ENCODE measurements around the gene PCNX2. TPM values are rescaled to one million over a fixed set of nuclear protein-coding genes. Genes with fewer than 3 reads are reported as not detected.

The PCNX2 gene
- total and polyA plus RNA-seq, 2 donors (not counting 1 experiment from before 2014, with no cell fraction given) = 17.6 to 34.7 TPM

DNA sequence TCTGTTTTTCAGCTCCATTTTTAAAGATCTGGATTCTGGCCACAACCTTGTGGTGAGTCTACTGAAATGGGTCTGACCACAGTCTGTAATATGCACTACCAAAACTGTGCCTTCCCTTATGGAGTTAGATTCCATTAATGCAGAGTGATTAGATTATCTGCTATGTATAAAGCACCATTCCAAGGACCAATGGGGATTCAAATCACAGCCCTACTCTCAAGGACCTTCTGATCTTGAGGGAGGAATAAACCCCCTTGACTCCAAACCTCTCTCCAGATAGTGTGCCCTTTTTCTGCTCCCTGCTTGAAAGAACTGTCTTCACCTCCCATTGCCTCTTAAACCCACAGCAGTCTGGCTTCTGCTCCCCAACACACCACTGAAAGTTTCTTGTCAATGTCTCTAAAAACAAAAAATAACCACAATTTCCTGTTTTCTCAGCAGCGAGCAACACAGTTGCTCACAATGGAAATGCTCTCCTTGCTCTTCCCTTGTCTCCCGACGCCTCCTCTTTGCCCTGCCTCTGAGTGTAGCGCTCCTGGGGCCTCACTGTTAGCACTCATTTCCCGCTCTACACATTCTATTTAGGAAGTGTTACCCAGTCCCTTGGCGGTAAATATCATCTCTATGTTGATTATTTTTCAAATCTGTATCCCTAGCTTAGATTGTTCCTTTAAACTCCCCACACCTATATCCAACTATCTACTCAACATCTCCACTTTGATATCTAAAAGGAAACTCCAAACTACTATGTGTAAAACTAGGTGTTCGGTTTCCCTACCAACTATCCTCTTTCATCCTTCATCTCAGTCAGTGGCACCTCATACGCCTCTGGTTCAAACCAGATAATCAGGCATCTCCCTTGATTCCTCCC lies 13.6 kb downstream of the PCNX2 start:
- no peak overlapping the region for H3K27ac ChIP-seq (ENCODE audit: low read length in 2 of 2)
- no peaks in the 10 kb centered on the region for H3K27me3 Mint-ChIP-seq
- intact Hi-C loops (cut with micrococcal nuclease) = no loop called here
- POLR2A ChIA-PET = no interaction called here
- H3K4me3 Mint-ChIP-seq = peak overlapping the region; percentile 14
- no peaks in the 10 kb centered on the region for H3K27me3 ChIP-seq (replicated peaks in 1 of 4; ENCODE audit: control extremely low read depth in 1 of 4, control insufficient read depth in 3 of 4, insufficient read depth in 4 of 4, low read length in 3 of 4)
- DNase-seq = no peak
- H3K9me3 ChIP-seq (ENCODE audit: control extremely low read depth in 1 of 3, control insufficient read depth in 2 of 3, insufficient read depth in 1 of 3, low read length in 2 of 3) = no peaks in the 10 kb centered on the region
- peaks cover 14% of the 10 kb centered on the region for H3K4me1 Mint-ChIP-seq
- peak; percentile 28 for ATAC-seq (ENCODE audit: low read depth)
- H2AFZ ChIP-seq (ENCODE audit: insufficient read depth, low read depth, low read length, poor library complexity, severe bottlenecking) = peak overlapping the region; percentile 7
- H3K4me2 ChIP-seq (replicated peaks; ENCODE audit: low read depth, low read length, poor library complexity, severe bottlenecking) = peak overlapping the region; percentile 12
- peaks cover 7 to 11% of the 10 kb centered on the region in 2 donors for H3K4me1 ChIP-seq (ENCODE audit: control insufficient read depth in 2 of 2, insufficient read depth in 2 of 2, low read length in 2 of 2)
- WGBS (ENCODE audit: insufficient coverage) = 42% methylated on average over 7 of the region's 8 CpGs
- H3K4me3 ChIP-seq (ENCODE audit: control extremely low read depth in 1 of 5, extremely low read depth in 1 of 5, insufficient read depth in 1 of 5, low read depth in 2 of 5, low read length in 4 of 5) = no peak overlapping the region
- no peaks in the 10 kb centered on the region for H3K79me2 ChIP-seq (ENCODE audit: control insufficient read depth, insufficient read depth, low read length)
- CTCF ChIA-PET = no interaction called here
- TF ChIP-seq EZH2 (IDR thresholded peaks at IDR 0.05; ENCODE audit: borderline replicate concordance, insufficient read depth, low read depth, low read length, poor library complexity, severe bottlenecking) (no peak), CTCF (IDR thresholded peaks at IDR 0.05) (no peak)
- H3K9ac ChIP-seq (ENCODE audit: low read length) = no peak overlapping the region
- no peaks in the 10 kb centered on the region for H3K36me3 ChIP-seq (replicated peaks in 1 of 2; ENCODE audit: control extremely low read depth in 1 of 2, control insufficient read depth in 1 of 2, extremely low read depth in 1 of 2, insufficient read depth in 2 of 2, low read length in 1 of 2)
- H3K27ac Mint-ChIP-seq = peak overlapping the region; percentile 23
- no peaks in the 10 kb centered on the region for H3K9me3 Mint-ChIP-seq (ENCODE audit: insufficient read depth)
- H4K20me1 ChIP-seq (ENCODE audit: control insufficient read depth, insufficient read depth, low read length, poor library complexity, severe bottlenecking) = no peaks in the 10 kb centered on the region

GRCh38 chr1:233279971-233280370 lies 15.6 kb downstream of the PCNX2 start:
- ChIA-PET POLR2A (no interaction called here), CTCF (no interaction called here)
- DNase-seq (no peak), ATAC-seq (ENCODE audit: low read depth) (no peak)
- intact Hi-C loops (cut with micrococcal nuclease) = no loop called here
- Histone ChIP-seq H3K4me3 (ENCODE audit: control extremely low read depth in 1 of 5, extremely low read depth in 1 of 5, insufficient read depth in 1 of 5, low read depth in 2 of 5, low read length in 4 of 5) (no peak overlapping the region), H2AFZ (ENCODE audit: insufficient read depth, low read depth, low read length, poor library complexity, severe bottlenecking) (no peak overlapping the region), H3K36me3 (replicated peaks in 1 of 2; ENCODE audit: control extremely low read depth in 1 of 2, control insufficient read depth in 1 of 2, extremely low read depth in 1 of 2, insufficient read depth in 2 of 2, low read length in 1 of 2) (no peaks in the 10 kb centered on the region), H4K20me1 (ENCODE audit: control insufficient read depth, insufficient read depth, low read length, poor library complexity, severe bottlenecking) (no peaks in the 10 kb centered on the region), H3K27me3 (replicated peaks in 1 of 4; ENCODE audit: control extremely low read depth in 1 of 4, control insufficient read depth in 3 of 4, insufficient read depth in 4 of 4, low read length in 3 of 4) (no peaks in the 10 kb centered on the region), H3K9ac (ENCODE audit: low read length) (no peak overlapping the region), H3K4me1 (ENCODE audit: control insufficient read depth in 2 of 2, insufficient read depth in 2 of 2, low read length in 2 of 2) (peaks cover 7 to 11% of the 10 kb centered on the region in 2 donors), H3K27ac (ENCODE audit: low read length in 2 of 2) (no peak overlapping the region), H3K4me2 (replicated peaks; ENCODE audit: low read depth, low read length, poor library complexity, severe bottlenecking) (no peak overlapping the region), H3K79me2 (ENCODE audit: control insufficient read depth, insufficient read depth, low read length) (no peaks in the 10 kb centered on the region), H3K9me3 (ENCODE audit: control extremely low read depth in 1 of 3, control insufficient read depth in 2 of 3, insufficient read depth in 1 of 3, low read length in 2 of 3) (no peaks in the 10 kb centered on the region)
- Mint-ChIP-seq H3K9me3 (ENCODE audit: insufficient read depth) (no peaks in the 10 kb centered on the region), H3K27ac (no peak overlapping the region), H3K4me3 (no peak overlapping the region), H3K4me1 (peaks cover 14% of the 10 kb centered on the region), H3K27me3 (no peaks in the 10 kb centered on the region)
- no CpG with 5 or more reads among the region's 2 CpGs for WGBS (ENCODE audit: insufficient coverage)
- TF ChIP-seq CTCF (IDR thresholded peaks at IDR 0.05) = no peak
- no peak for TF ChIP-seq EZH2 (IDR thresholded peaks at IDR 0.05; ENCODE audit: borderline replicate concordance, insufficient read depth, low read depth, low read length, poor library complexity, severe bottlenecking)

All from B cell (primary cell).